GM11168 (cell line): ENCODE data around the gene PPP2R1B.

Experiments used
- in situ Hi-C: fragments of 300-500 bp; cut with MboI; formaldehyde crosslinking; loops from one replicate; pipeline ENCODE4 v1.12.0; 2022; ENCODE audit warnings: low sequenced_read_pairs; ENCODE audit not compliant: unreplicated experiment

Gene PPP2R1B

GRCh38 chr11:111699579-111700156, 66.5 kb downstream of the PPP2R1B start:
- in situ Hi-C loops = no loop called here

- in situ Hi-C loops = no loop called here
Measured at GRCh38 chr11:111698852-111699559, 67.2 kb downstream of the PPP2R1B start.

- in situ Hi-C loops = no loop called here
Measured at GRCh38 chr11:111697933-111698371, 68.2 kb downstream of the PPP2R1B start.

- in situ Hi-C loops = no loop called here
Measured at GRCh38 chr11:111696556-111696955, 69.6 kb downstream of the PPP2R1B start.

GRCh38 chr11:111694851-111695250, 71.3 kb downstream of the PPP2R1B start:
- in situ Hi-C loops = no loop called here

GRCh38 chr11:111693224-111693937, 72.8 kb downstream of the PPP2R1B start:
- in situ Hi-C loops = no loop called here

- in situ Hi-C loops = no loop called here
Measured at GRCh38 chr11:111691741-111692140, 74.4 kb downstream of the PPP2R1B start.

- in situ Hi-C loops = no loop called here
Measured at GRCh38 chr11:111691176-111691575, 75.0 kb downstream of the PPP2R1B start.

- in situ Hi-C loops = no loop called here
Measured at GRCh38 chr11:111688013-111688412, 78.2 kb downstream of the PPP2R1B start.

- in situ Hi-C loops = no loop called here
Measured at GRCh38 chr11:111684251-111684650, 81.9 kb downstream of the PPP2R1B start.

GRCh38 chr11:111683806-111684205, 82.4 kb downstream of the PPP2R1B start:
- in situ Hi-C loops = no loop called here

- in situ Hi-C loops = no loop called here
Measured at GRCh38 chr11:111680486-111681175, 85.6 kb downstream of the PPP2R1B start.
